Astrocyte (in vitro differentiated cells and primary cell): ENCODE measurements around the gene PIGQ. TPM values are rescaled to one million over a fixed set of nuclear protein-coding genes. Genes with fewer than 3 reads are reported as not detected.

Experiments used
- DNase-seq: peaks from one replicate; pipeline ENCODE4 v3.0.0-alpha.2; 2010; ENCODE audit warnings: low read depth
- FAIRE-seq: peaks from 2 replicates; lab custom pipeline; 2011; peaks lifted over from hg19 to GRCh38; lab: Jason Lieb, UNC
- H2AFZ ChIP-seq: 2 replicates; pipeline ENCODE4 v1.6.0; 2012; ENCODE audit warnings: low read depth, low read length, inconsistent platforms
- H3K27ac ChIP-seq: 2 replicates; pipeline ENCODE4 v1.5.1; 2011; ENCODE audit warnings: low read depth, low read length, inconsistent platforms
- H3K27me3 ChIP-seq: 2 replicates; pipeline ENCODE4 v1.6.0; 2011; ENCODE audit warnings: low read length, inconsistent platforms; ENCODE audit not compliant: insufficient read depth
- H3K36me3 ChIP-seq: 2 replicates; pipeline ENCODE4 v1.5.1; 2011; ENCODE audit warnings: low read length, inconsistent platforms; ENCODE audit not compliant: insufficient read depth
- H3K4me1 ChIP-seq: 2 replicates; pipeline ENCODE4 v1.5.1; 2011; ENCODE audit warnings: low read length, inconsistent platforms; ENCODE audit not compliant: insufficient read depth
- H3K4me2 ChIP-seq: 2 replicates; pipeline ENCODE4 v1.6.0; 2012; ENCODE audit warnings: low read length, inconsistent platforms
- H3K4me3 ChIP-seq: 2 replicates; pipeline ENCODE4 v1.5.1; 2011; ENCODE audit warnings: low read depth, mild to moderate bottlenecking, low read length, inconsistent platforms; ENCODE audit not compliant: insufficient read depth
- H3K79me2 ChIP-seq: 2 replicates; pipeline ENCODE4 v1.6.0; 2012; ENCODE audit warnings: mild to moderate bottlenecking, low read length, inconsistent platforms; ENCODE audit not compliant: insufficient read depth
- H3K9ac ChIP-seq: 2 replicates; pipeline ENCODE4 v1.6.0; 2012; ENCODE audit warnings: mild to moderate bottlenecking, low read length, inconsistent platforms
- H3K9me3 ChIP-seq: 2 replicates; pipeline ENCODE4 v1.5.1; 2012; ENCODE audit warnings: low read depth, mild to moderate bottlenecking, low read length, inconsistent platforms; ENCODE audit not compliant: insufficient read depth
- H4K20me1 ChIP-seq: 2 replicates; pipeline ENCODE4 v1.6.0; 2012; ENCODE audit warnings: low read length, inconsistent platforms; ENCODE audit not compliant: insufficient read depth
- H3K27ac Mint-ChIP-seq: one replicate; pipeline ENCODE4 v1.8.0; 2021; ENCODE audit warnings: mild to moderate bottlenecking, mixed read lengths; ENCODE audit not compliant: unreplicated experiment
- H3K27me3 Mint-ChIP-seq: one replicate; pipeline ENCODE4 v1.8.0; 2021; ENCODE audit warnings: low read depth, mixed read lengths; ENCODE audit not compliant: unreplicated experiment
- H3K36me3 Mint-ChIP-seq: one replicate; pipeline ENCODE4 v1.8.0; 2021; ENCODE audit warnings: low read depth, mixed read lengths; ENCODE audit not compliant: unreplicated experiment
- H3K4me1 Mint-ChIP-seq: one replicate; pipeline ENCODE4 v1.8.0; 2021; ENCODE audit warnings: low read depth, mixed read lengths; ENCODE audit not compliant: unreplicated experiment
- H3K4me3 Mint-ChIP-seq: one replicate; pipeline ENCODE4 v1.8.0; 2021; ENCODE audit warnings: mild to moderate bottlenecking, moderate library complexity, mixed read lengths; ENCODE audit not compliant: unreplicated experiment
- H3K9me3 Mint-ChIP-seq: one replicate; pipeline ENCODE4 v1.8.0; 2021; ENCODE audit warnings: mild to moderate bottlenecking, mixed read lengths; ENCODE audit not compliant: unreplicated experiment
- EZH2 ChIP-seq: IDR thresholded peaks from 2 replicates; pipeline ENCODE4 v1.6.1; 2012; ENCODE audit warnings: mild to moderate bottlenecking, low read length, inconsistent platforms; ENCODE audit not compliant: insufficient read depth
- total RNA-seq: library from RNA; stranded (reverse); gene quantifications from 2 replicates; pipeline ENCODE4 v1.2.1, GENCODE V29; 2021
- TF ChIP-seq, protein P1 (sequence below): IDR thresholded peaks from 2 replicates; pipeline ENCODE4 v1.5.1; 2011; ENCODE audit warnings: low read depth, mild to moderate bottlenecking, inconsistent platforms, low read length, moderate library complexity; ENCODE audit not compliant: insufficient read depth

PIGQ gene
- total RNA-seq, 1 donor from 2014 or later: 22.4 TPM

DNA sequence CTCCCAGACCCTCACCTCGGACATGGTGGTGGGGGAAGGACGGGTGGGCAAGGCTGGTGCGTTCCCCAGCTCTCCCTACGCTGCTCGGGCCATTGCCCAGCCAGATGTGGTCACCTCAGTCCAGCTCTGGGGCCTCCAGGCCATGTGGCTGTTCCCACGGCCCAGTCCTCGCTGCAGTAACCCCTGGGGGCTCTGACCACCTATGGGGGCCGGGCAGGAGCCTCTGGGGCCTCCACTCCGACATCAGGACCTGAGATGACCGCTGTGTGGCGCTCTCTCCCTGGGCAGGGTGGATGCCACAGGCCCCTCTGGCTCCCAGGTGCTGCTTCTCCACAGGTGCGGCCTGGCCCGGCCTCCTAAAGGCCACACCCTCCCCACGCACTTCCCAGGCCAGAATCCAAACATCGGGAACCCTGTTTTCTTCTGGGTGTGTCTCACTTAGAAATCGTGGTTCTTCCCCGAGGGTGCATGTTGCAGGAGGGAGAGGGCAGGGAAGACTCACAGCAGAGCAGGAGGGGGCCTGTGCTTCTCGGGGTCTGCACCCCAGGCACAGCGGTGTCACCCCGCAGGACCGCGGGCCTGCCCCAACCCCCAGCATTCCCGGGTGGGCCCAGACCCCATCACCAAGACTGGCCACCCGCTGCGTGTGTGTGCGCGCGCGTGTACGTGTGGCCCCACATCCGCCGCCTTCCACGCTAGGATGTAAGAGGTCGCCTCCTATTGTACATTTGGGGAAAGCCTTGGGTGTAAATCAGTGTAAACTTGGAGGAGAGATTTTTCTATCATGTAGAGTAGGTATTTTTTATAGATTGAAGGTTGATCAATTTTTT, 48.2 kb upstream of the PIGQ start:
- DNase-seq: no peak
- H2AFZ ChIP-seq: no peak overlapping the region

DNA sequence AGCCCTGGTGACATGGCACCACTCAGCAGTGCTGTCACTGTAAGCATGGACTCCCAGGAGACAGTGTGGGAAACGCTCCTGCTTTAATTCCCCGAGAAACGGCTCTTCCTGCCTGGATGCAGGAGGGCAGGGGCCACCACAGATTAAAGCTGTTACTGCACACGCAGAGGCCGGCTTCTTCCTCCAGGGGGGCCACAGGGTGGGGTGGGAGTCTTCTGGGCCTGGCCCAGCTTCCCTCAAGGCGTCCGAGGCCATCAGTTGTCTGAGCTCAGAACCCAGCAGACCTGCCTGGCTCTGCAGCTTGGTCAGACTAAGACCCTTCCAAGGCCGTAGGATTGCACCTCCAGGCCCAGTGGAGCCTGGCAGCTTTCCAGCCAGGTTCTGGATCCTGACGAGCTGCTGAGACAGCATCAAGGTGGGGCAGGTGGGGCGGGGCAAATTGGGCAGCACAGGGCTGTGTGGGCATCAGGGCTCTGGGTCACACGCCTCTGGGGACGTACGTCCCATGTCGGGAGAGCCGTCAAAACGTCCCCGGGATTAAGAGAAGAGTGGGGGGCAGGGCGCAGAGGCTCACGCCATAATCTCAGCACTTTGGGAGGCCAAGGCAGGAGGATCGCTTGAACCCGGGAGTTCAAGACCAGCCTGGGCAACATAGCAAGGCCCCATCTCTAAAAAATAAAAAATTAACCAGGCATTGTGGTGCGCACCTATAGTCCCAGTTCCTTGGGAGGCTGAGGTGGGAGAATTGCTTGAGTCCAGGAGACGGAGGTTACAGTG, 47.3 kb upstream of the PIGQ start:
- DNase-seq (no peak), FAIRE-seq (no peak)
- Mint-ChIP-seq H3K4me1 (peaks cover 12% of the 10 kb centered on the region), H3K27ac (no peak overlapping the region), H3K9me3 (no peaks in the 10 kb centered on the region), H3K4me3 (no peak overlapping the region), H3K27me3 (no peaks in the 10 kb centered on the region), H3K36me3 (peaks cover 5% of the 10 kb centered on the region)
- TF ChIP-seq, protein P1, sequence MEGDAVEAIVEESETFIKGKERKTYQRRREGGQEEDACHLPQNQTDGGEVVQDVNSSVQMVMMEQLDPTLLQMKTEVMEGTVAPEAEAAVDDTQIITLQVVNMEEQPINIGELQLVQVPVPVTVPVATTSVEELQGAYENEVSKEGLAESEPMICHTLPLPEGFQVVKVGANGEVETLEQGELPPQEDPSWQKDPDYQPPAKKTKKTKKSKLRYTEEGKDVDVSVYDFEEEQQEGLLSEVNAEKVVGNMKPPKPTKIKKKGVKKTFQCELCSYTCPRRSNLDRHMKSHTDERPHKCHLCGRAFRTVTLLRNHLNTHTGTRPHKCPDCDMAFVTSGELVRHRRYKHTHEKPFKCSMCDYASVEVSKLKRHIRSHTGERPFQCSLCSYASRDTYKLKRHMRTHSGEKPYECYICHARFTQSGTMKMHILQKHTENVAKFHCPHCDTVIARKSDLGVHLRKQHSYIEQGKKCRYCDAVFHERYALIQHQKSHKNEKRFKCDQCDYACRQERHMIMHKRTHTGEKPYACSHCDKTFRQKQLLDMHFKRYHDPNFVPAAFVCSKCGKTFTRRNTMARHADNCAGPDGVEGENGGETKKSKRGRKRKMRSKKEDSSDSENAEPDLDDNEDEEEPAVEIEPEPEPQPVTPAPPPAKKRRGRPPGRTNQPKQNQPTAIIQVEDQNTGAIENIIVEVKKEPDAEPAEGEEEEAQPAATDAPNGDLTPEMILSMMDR: no peak
- no peak for TF ChIP-seq EZH2
- Histone ChIP-seq H3K79me2 (peaks cover 32% of the 10 kb centered on the region), H3K4me3 (no peak overlapping the region), H3K36me3 (peaks cover 3% of the 10 kb centered on the region), H3K27ac (no peak overlapping the region), H2AFZ (no peak overlapping the region), H3K9ac (no peak overlapping the region), H3K9me3 (no peaks in the 10 kb centered on the region), H3K4me2 (no peak overlapping the region), H3K27me3 (no peaks in the 10 kb centered on the region), H3K4me1 (peaks cover 22% of the 10 kb centered on the region), H4K20me1 (peaks cover 30% of the 10 kb centered on the region)

More for the DNA sequence above, 48.2 kb upstream of the PIGQ start:
- no peaks in the 10 kb centered on the region for H3K27me3 ChIP-seq
- peaks cover 3% of the 10 kb centered on the region for H3K36me3 ChIP-seq
- no peak overlapping the region for H3K4me2 ChIP-seq
- TF ChIP-seq, protein P1: no peak
- no peak for TF ChIP-seq EZH2
- H3K27ac Mint-ChIP-seq: no peak overlapping the region
- no peaks in the 10 kb centered on the region for H3K9me3 Mint-ChIP-seq
- H3K4me1 Mint-ChIP-seq: peaks cover 11% of the 10 kb centered on the region
- H3K79me2 ChIP-seq: peaks cover 25% of the 10 kb centered on the region
- no peak for FAIRE-seq
- no peak overlapping the region for H3K4me3 Mint-ChIP-seq
- no peaks in the 10 kb centered on the region for H3K27me3 Mint-ChIP-seq
- H3K9ac ChIP-seq: no peak overlapping the region
- H3K9me3 ChIP-seq: no peaks in the 10 kb centered on the region
- H4K20me1 ChIP-seq: peaks cover 28% of the 10 kb centered on the region
- H3K4me1 ChIP-seq: peaks cover 20% of the 10 kb centered on the region
- H3K36me3 Mint-ChIP-seq: peaks cover 7% of the 10 kb centered on the region
- no peak overlapping the region for H3K27ac ChIP-seq
- no peak overlapping the region for H3K4me3 ChIP-seq
